ENCODE results near the gene PDCL3.

Gene PDCL3

GRCh38 chr2:100616841-100617390 is 54.1 kb downstream of the PDCL3 start:
- no peak for DNase-seq (ENCODE audit: low read depth, low spot score)
- H3K4me3 ChIP-seq (ENCODE audit: low read depth, low read length), result no peak overlapping the region
- CTCF ChIA-PET, result interaction anchor here (2.1 kb wide), 1 partner anchor 9 kb away, joined by 11 read pairs; no protein-coding TSS in a partner anchor
- POLR2A ChIA-PET, result no interaction called here
- no peak for TF ChIP-seq CTCF (IDR thresholded peaks at IDR 0.05; ENCODE audit: insufficient read depth, low read length, missing control alignments)

- no peak overlapping the region for H3K4me3 ChIP-seq (ENCODE audit: low read depth, low read length)
- ChIA-PET CTCF (interaction anchor here (1.2 to 2.6 kb wide), 2 partner anchors 10 to 12 kb away, joined by 4 to 10 read pairs; no protein-coding TSS in a partner anchor), POLR2A (no interaction called here)
- no peak for DNase-seq (ENCODE audit: low read depth, low spot score)
- no peak for TF ChIP-seq CTCF (IDR thresholded peaks at IDR 0.05; ENCODE audit: insufficient read depth, low read length, missing control alignments)
These were observed 57.2 kb downstream of the PDCL3 start for GRCh38 chr2:100619951-100620350.

- TF ChIP-seq CTCF (IDR thresholded peaks at IDR 0.05; ENCODE audit: insufficient read depth, low read length, missing control alignments), result no peak
- H3K4me3 ChIP-seq (ENCODE audit: low read depth, low read length), result no peak overlapping the region
- ChIA-PET CTCF (interaction anchor here (1.2 to 2.6 kb wide), 3 partner anchors 10 to 14 kb away, joined by 4 to 10 read pairs (median 7); no protein-coding TSS in a partner anchor), POLR2A (no interaction called here)
- DNase-seq (ENCODE audit: low read depth, low spot score), result no peak
These were observed 57.7 kb downstream of the PDCL3 start for GRCh38 chr2:100620481-100620880.

- POLR2A ChIA-PET, result no interaction called here
- no peak overlapping the region for H3K4me3 ChIP-seq (ENCODE audit: low read depth, low read length)
- CTCF ChIA-PET, result interaction anchor here (1.5 kb wide), 1 partner anchor 15 kb away, joined by 7 read pairs; no protein-coding TSS in a partner anchor
- no peak for DNase-seq (ENCODE audit: low read depth, low spot score)
- TF ChIP-seq CTCF (IDR thresholded peaks at IDR 0.05; ENCODE audit: insufficient read depth, low read length, missing control alignments), result no peak
These were observed 58.7 kb downstream of the PDCL3 start for GRCh38 chr2:100621371-100621951.

- CTCF ChIA-PET, result interaction anchor here (1.4 kb wide), 1 partner anchor 13 kb away, joined by 3 read pairs; no protein-coding TSS in a partner anchor
- POLR2A ChIA-PET, result no interaction called here
- H3K4me3 ChIP-seq (ENCODE audit: low read depth, low read length), result no peak overlapping the region
- no peak for DNase-seq (ENCODE audit: low read depth, low spot score)
- TF ChIP-seq CTCF (IDR thresholded peaks at IDR 0.05; ENCODE audit: insufficient read depth, low read length, missing control alignments), result no peak
These were observed 60.4 kb downstream of the PDCL3 start for GRCh38 chr2:100623033-100623715.

GRCh38 chr2:100623930-100624329 is 61.1 kb downstream of the PDCL3 start:
- no peak for TF ChIP-seq CTCF (IDR thresholded peaks at IDR 0.05; ENCODE audit: insufficient read depth, low read length, missing control alignments)
- CTCF ChIA-PET, result no interaction called here
- DNase-seq (ENCODE audit: low read depth, low spot score), result no peak
- POLR2A ChIA-PET, result no interaction called here
- H3K4me3 ChIP-seq (ENCODE audit: low read depth, low read length), result no peak overlapping the region

All from AG04449 (cell line).